ENCODE results near the gene NEGR1. TPM values are rescaled to one million over a fixed set of nuclear protein-coding genes. Genes with fewer than 3 reads are reported as not detected.

The NEGR1 gene
- total RNA-seq, 1 experiment from 2014 or later, result 19.2 TPM

DNA sequence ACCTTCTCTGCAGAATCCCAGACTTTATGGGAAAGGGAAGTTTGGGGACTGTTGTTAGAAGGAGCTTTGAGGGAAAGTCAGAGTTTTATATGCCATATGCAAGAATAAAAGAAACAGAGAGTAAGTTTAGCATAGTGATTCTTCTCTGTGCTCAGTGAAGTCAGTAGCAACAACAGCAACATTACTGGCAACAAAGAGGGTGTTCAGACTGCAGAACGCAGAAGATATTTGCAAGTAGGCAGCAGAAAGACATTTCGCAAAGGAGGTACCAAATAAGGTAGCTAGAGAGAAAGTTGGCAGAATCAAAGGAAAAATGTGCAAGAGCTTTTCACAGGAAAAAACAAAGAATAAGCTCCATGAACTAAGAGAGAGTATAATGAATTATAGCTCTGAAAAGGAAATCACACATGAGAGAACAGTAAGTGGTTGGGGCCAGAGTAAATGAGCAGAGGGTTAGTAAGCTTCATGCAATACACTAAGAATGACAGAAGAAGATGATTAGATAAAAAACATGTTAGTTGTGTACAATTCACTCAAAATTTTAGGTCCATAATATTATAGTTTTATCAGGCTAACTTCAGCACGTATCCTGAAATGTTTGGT, 98.1 kb downstream of the NEGR1 start:
- Mint-ChIP-seq H3K9me3 (ENCODE audit: low read depth, unreplicated experiment) (no peaks in the 10 kb centered on the region), H3K27me3 (ENCODE audit: unreplicated experiment) (no peaks in the 10 kb centered on the region), H3K36me3 (ENCODE audit: insufficient read depth, unreplicated experiment) (no peaks in the 10 kb centered on the region), H3K4me1 (ENCODE audit: low read depth, unreplicated experiment) (no peaks in the 10 kb centered on the region), H3K27ac (ENCODE audit: unreplicated experiment) (no peak overlapping the region), H3K4me3 (ENCODE audit: low read depth, unreplicated experiment) (no peak overlapping the region)
- intact Hi-C loops (cut with micrococcal nuclease; ENCODE audit: unreplicated experiment), result no loop called here
- no peak for DNase-seq
- TF ChIP-seq CTCF (IDR thresholded peaks at IDR 0.05; ENCODE audit: unreplicated experiment), result no peak
- CTCF ChIA-PET, result no interaction called here
- no TSS peak for BruUV-seq (replicated peaks)

DNA sequence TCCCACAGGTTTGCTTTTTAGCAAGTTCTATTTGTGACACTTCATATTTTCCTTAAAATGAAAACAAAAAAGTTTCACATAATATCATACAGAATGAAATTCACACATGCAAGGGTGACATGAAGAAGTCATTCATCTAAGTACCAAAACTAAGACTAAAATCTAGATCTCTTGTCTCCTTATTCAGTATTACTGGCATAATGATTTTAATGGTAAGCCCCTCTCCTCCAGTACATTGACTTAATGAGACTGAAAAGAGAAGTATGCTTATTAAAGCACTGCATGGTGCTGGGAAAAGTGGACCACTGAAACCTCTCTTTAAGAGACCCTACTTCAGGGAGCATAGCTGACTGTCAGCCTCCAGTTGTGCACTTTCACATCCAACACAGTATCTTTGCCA, 99.5 kb downstream of the NEGR1 start:
- CTCF ChIA-PET, result no interaction called here
- no TSS peak for BruUV-seq (replicated peaks)
- no peaks in the 10 kb centered on the region for H3K4me1 Mint-ChIP-seq (ENCODE audit: low read depth, unreplicated experiment)
- DNase-seq, result no peak
- intact Hi-C loops (cut with micrococcal nuclease; ENCODE audit: unreplicated experiment), result no loop called here
- H3K27me3 Mint-ChIP-seq (ENCODE audit: unreplicated experiment), result no peaks in the 10 kb centered on the region
- H3K27ac Mint-ChIP-seq (ENCODE audit: unreplicated experiment), result no peak overlapping the region
- no peaks in the 10 kb centered on the region for H3K9me3 Mint-ChIP-seq (ENCODE audit: low read depth, unreplicated experiment)
- TF ChIP-seq CTCF (IDR thresholded peaks at IDR 0.05; ENCODE audit: unreplicated experiment), result no peak
- no peaks in the 10 kb centered on the region for H3K36me3 Mint-ChIP-seq (ENCODE audit: insufficient read depth, unreplicated experiment)
- H3K4me3 Mint-ChIP-seq (ENCODE audit: low read depth, unreplicated experiment), result no peak overlapping the region

- no peaks in the 10 kb centered on the region for H3K9me3 Mint-ChIP-seq (ENCODE audit: low read depth, unreplicated experiment)
- DNase-seq, result no peak
- intact Hi-C loops (cut with micrococcal nuclease; ENCODE audit: unreplicated experiment), result no loop called here
- CTCF ChIA-PET, result no interaction called here
- no TSS peak for BruUV-seq (replicated peaks)
- TF ChIP-seq CTCF (IDR thresholded peaks at IDR 0.05; ENCODE audit: unreplicated experiment), result no peak
- H3K27ac Mint-ChIP-seq (ENCODE audit: unreplicated experiment), result no peak overlapping the region
- no peak overlapping the region for H3K4me3 Mint-ChIP-seq (ENCODE audit: low read depth, unreplicated experiment)
- H3K27me3 Mint-ChIP-seq (ENCODE audit: unreplicated experiment), result no peaks in the 10 kb centered on the region
- no peaks in the 10 kb centered on the region for H3K36me3 Mint-ChIP-seq (ENCODE audit: insufficient read depth, unreplicated experiment)
- no peaks in the 10 kb centered on the region for H3K4me1 Mint-ChIP-seq (ENCODE audit: low read depth, unreplicated experiment)
These were observed 104.1 kb downstream of the NEGR1 start for GRCh38 chr1:72178266-72178665.

GRCh38 chr1:72177711-72178110, 104.6 kb downstream of the NEGR1 start:
- Mint-ChIP-seq H3K27me3 (ENCODE audit: unreplicated experiment) (no peaks in the 10 kb centered on the region), H3K4me3 (ENCODE audit: low read depth, unreplicated experiment) (no peak overlapping the region), H3K4me1 (ENCODE audit: low read depth, unreplicated experiment) (no peaks in the 10 kb centered on the region), H3K27ac (ENCODE audit: unreplicated experiment) (no peak overlapping the region), H3K9me3 (ENCODE audit: low read depth, unreplicated experiment) (no peaks in the 10 kb centered on the region), H3K36me3 (ENCODE audit: insufficient read depth, unreplicated experiment) (no peaks in the 10 kb centered on the region)
- no peak for DNase-seq
- no TSS peak for BruUV-seq (replicated peaks)
- no peak for TF ChIP-seq CTCF (IDR thresholded peaks at IDR 0.05; ENCODE audit: unreplicated experiment)
- CTCF ChIA-PET, result no interaction called here
- intact Hi-C loops (cut with micrococcal nuclease; ENCODE audit: unreplicated experiment), result no loop called here

All from Calu3 (cell line).